Skeletal muscle tissue (tissue), 4 donors: ENCODE results near the gene CMTM7. TPM values are rescaled to one million over a fixed set of nuclear protein-coding genes. Genes with fewer than 3 reads are reported as not detected.
"Not testable (repeated sequence)": the region's sequence is repeated elsewhere in the genome, so short reads cannot be mapped to it uniquely, and the experiment has no call there.

Experiments used
- H3K27ac ChIP-seq: one replicate; pipeline ENCODE4 v1.7.0; 2013; ENCODE audit warnings: mild to moderate bottlenecking, low read depth, low read length, inconsistent platforms
- H3K27me3 ChIP-seq, 3 donors: one replicate each; pipeline ENCODE4 v1.7.0; 2013; ENCODE audit warnings: low read length in 3 of 3; ENCODE audit not compliant: control insufficient read depth in 3 of 3, insufficient read depth in 3 of 3
- H3K36me3 ChIP-seq, 3 donors: one replicate each; pipeline ENCODE4 v1.7.0; 2013; ENCODE audit warnings: low read length in 3 of 3; ENCODE audit not compliant: control insufficient read depth in 3 of 3, insufficient read depth in 3 of 3
- H3K4me1 ChIP-seq, 3 donors: one replicate each; pipeline ENCODE4 v1.7.0; 2013; ENCODE audit warnings: low read length in 3 of 3, mild to moderate bottlenecking in 3 of 3; ENCODE audit not compliant: control insufficient read depth in 3 of 3, insufficient read depth in 3 of 3
- H3K4me3 ChIP-seq, 3 donors: one replicate each; pipeline ENCODE4 v1.7.0; 2013; ENCODE audit warnings: low read length in 3 of 3
- H3K9ac ChIP-seq, 3 donors: one replicate each; pipeline ENCODE4 v1.7.0; 2013; ENCODE audit warnings: low read length in 3 of 3, mild to moderate bottlenecking in 3 of 3, moderate library complexity in 2 of 3, low read depth in 1 of 3
- H3K9me3 ChIP-seq, 3 donors: one replicate each; pipeline ENCODE4 v1.7.0; 2013; ENCODE audit warnings: low read length in 3 of 3; ENCODE audit not compliant: control insufficient read depth in 3 of 3
- total RNA-seq: library from RNA; depleted of rRNA; stranded (reverse); fragments of >200 nt; gene quantifications from one replicate; pipeline ENCODE4 v1.2.3, GENCODE V29; 2014
- donor health status: Osteomylitis.

Gene CMTM7
- total RNA-seq, 1 donor from 2014 or later: 3.7 TPM

- no peaks in the 10 kb centered on the region for H3K27me3 ChIP-seq
- no peak overlapping the region for H3K27ac ChIP-seq
- no peaks in the 10 kb centered on the region for H3K36me3 ChIP-seq
- H3K4me1 ChIP-seq: peaks cover 0 to 6% (median 2%) of the 10 kb centered on the region in 3 donors
- no peaks in the 10 kb centered on the region for H3K9me3 ChIP-seq
- peak overlapping the region; percentile 40 to 76 (median 64) for H3K9ac ChIP-seq
- H3K4me3 ChIP-seq: peak overlapping the region; percentile 56 to 71 (median 68)
Observed at GRCh38 chr3:32467333-32468070, 75.8 kb downstream of the CMTM7 start.

- Histone ChIP-seq H3K27ac (no peak overlapping the region), H3K36me3 (peaks cover 0 to 2% (median 0%) of the 10 kb centered on the region in 3 donors), H3K4me3 (no peak overlapping the region), H3K9ac (no peak overlapping the region), H3K27me3 (no peaks in the 10 kb centered on the region), H3K4me1 (peaks cover 0 to 6% (median 2%) of the 10 kb centered on the region in 3 donors), H3K9me3 (no peaks in the 10 kb centered on the region)
Observed at GRCh38 chr3:32469151-32469874, 77.7 kb downstream of the CMTM7 start.

- no peak overlapping the region for H3K27ac ChIP-seq
- H3K9ac ChIP-seq: no peak overlapping the region
- no peak overlapping the region for H3K4me3 ChIP-seq
- peaks cover 0 to 2% (median 0%) of the 10 kb centered on the region in 3 donors for H3K36me3 ChIP-seq
- peaks cover 0 to 6% (median 2%) of the 10 kb centered on the region in 3 donors for H3K4me1 ChIP-seq
- no peaks in the 10 kb centered on the region for H3K9me3 ChIP-seq
- H3K27me3 ChIP-seq: no peaks in the 10 kb centered on the region
Observed at GRCh38 chr3:32470362-32470761, 78.7 kb downstream of the CMTM7 start.

GRCh38 chr3:32471246-32471645, 79.6 kb downstream of the CMTM7 start:
- Histone ChIP-seq H3K4me1 (peaks cover 0 to 6% (median 2%) of the 10 kb centered on the region in 3 donors), H3K27ac (no peak overlapping the region)

GRCh38 chr3:32472151-32472550, 80.5 kb downstream of the CMTM7 start:
- not testable (repeated sequence) for H3K4me3 ChIP-seq, H3K27me3 ChIP-seq, H3K9ac ChIP-seq, H3K27ac ChIP-seq, H3K36me3 ChIP-seq, H3K9me3 ChIP-seq, H3K4me1 ChIP-seq

More at GRCh38 chr3:32471246-32471645, 79.6 kb downstream of the CMTM7 start:
- Histone ChIP-seq H3K4me3 (no peak overlapping the region), H3K27me3 (no peaks in the 10 kb centered on the region), H3K9me3 (no peaks in the 10 kb centered on the region), H3K36me3 (peaks cover 0 to 2% (median 0%) of the 10 kb centered on the region in 3 donors), H3K9ac (no peak overlapping the region)

GRCh38 chr3:32474201-32474600, 82.5 kb downstream of the CMTM7 start:
- H3K27me3 ChIP-seq: no peaks in the 10 kb centered on the region
- H3K27ac ChIP-seq: no peak overlapping the region
- H3K9me3 ChIP-seq: no peaks in the 10 kb centered on the region
- H3K9ac ChIP-seq: no peak overlapping the region
- H3K36me3 ChIP-seq: peaks cover 0 to 2% (median 0%) of the 10 kb centered on the region in 3 donors
- no peaks in the 10 kb centered on the region for H3K4me1 ChIP-seq
- no peak overlapping the region for H3K4me3 ChIP-seq

GRCh38 chr3:32480604-32481003, 89.0 kb downstream of the CMTM7 start:
- Histone ChIP-seq H3K27me3 (no peaks in the 10 kb centered on the region), H3K36me3 (peaks cover 0 to 2% (median 0%) of the 10 kb centered on the region in 3 donors), H3K9ac (no peak overlapping the region), H3K27ac (no peak overlapping the region), H3K4me3 (no peak overlapping the region), H3K9me3 (no peaks in the 10 kb centered on the region), H3K4me1 (no peaks in the 10 kb centered on the region)

GRCh38 chr3:32481791-32482631, 90.4 kb downstream of the CMTM7 start:
- Histone ChIP-seq H3K9me3 (no peaks in the 10 kb centered on the region), H3K4me3 (no peak overlapping the region), H3K27ac (no peak overlapping the region), H3K4me1 (no peaks in the 10 kb centered on the region), H3K36me3 (peaks cover 0 to 5% (median 3%) of the 10 kb centered on the region in 3 donors), H3K27me3 (no peaks in the 10 kb centered on the region), H3K9ac (no peak overlapping the region)

GRCh38 chr3:32482693-32483092, 91.0 kb downstream of the CMTM7 start:
- H3K9me3 ChIP-seq: no peaks in the 10 kb centered on the region
- H3K9ac ChIP-seq: no peak overlapping the region
- no peaks in the 10 kb centered on the region for H3K27me3 ChIP-seq
- H3K36me3 ChIP-seq: peaks cover 0 to 5% (median 3%) of the 10 kb centered on the region in 3 donors
- H3K27ac ChIP-seq: no peak overlapping the region
- no peaks in the 10 kb centered on the region for H3K4me1 ChIP-seq
- H3K4me3 ChIP-seq: no peak overlapping the region
